ENCODE measurements around the gene SLC35F3.
A peak's percentile ranks its signal among the peaks of the same experiment; 100 is the strongest.

SLC35F3 gene

DNA sequence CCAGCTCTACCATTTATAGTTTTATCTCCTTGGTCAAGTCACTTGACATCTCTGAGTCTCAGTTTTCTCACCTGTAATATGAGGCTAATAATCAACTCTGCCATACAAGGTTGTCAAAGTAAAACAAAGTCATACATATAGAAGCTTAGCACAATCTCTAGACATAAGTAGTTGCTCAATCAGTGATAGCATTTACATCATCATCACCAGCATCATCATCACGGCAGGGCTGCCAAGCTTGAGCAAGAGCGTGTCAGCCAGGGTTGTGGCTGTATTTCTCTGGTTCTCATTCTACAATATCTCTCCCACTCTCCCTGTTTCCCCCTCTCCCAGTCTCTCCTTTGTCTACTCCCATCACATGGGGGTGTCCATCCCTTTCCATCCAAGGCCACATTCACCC, 427.0 kb downstream of the SLC35F3 start:
- peaks cover 2% of the 10 kb centered on the region for H3K9me3 ChIP-seq (ENCODE audit: severe bottlenecking)
- DNase-seq = no peak

DNA sequence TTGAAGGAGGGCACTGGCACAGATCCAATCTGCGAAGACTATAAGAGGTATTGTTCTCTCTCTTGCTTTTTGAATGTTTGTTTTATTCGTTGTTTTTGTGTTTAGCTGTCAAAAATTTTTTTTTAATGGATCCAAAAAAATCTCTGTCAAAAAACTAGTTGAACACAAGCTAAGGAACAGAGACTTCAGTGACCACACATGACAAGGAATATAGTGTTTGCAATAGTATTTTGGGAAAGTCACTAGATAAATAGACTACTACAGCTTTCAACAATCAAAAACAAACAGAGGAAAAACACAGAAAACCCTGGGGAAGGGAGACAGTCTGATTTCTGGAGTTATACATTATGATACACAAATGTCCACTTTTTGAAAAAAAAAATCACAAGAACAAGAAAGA, 431.9 kb downstream of the SLC35F3 start:
- no peak overlapping the region for H3K4me3 ChIP-seq (ENCODE audit: low read depth, low read length)
- H3K27ac ChIP-seq = no peak overlapping the region
- TF ChIP-seq, protein P1, sequence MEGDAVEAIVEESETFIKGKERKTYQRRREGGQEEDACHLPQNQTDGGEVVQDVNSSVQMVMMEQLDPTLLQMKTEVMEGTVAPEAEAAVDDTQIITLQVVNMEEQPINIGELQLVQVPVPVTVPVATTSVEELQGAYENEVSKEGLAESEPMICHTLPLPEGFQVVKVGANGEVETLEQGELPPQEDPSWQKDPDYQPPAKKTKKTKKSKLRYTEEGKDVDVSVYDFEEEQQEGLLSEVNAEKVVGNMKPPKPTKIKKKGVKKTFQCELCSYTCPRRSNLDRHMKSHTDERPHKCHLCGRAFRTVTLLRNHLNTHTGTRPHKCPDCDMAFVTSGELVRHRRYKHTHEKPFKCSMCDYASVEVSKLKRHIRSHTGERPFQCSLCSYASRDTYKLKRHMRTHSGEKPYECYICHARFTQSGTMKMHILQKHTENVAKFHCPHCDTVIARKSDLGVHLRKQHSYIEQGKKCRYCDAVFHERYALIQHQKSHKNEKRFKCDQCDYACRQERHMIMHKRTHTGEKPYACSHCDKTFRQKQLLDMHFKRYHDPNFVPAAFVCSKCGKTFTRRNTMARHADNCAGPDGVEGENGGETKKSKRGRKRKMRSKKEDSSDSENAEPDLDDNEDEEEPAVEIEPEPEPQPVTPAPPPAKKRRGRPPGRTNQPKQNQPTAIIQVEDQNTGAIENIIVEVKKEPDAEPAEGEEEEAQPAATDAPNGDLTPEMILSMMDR (IDR thresholded peaks at IDR 0.05; ENCODE audit: low read depth, low read length) = no peak
- no peak for DNase-seq
- H3K9me3 ChIP-seq (ENCODE audit: severe bottlenecking) = peaks cover 11% of the 10 kb centered on the region
- H3K27me3 ChIP-seq (ENCODE audit: insufficient read depth, low read depth, severe bottlenecking) = peaks cover 3% of the 10 kb centered on the region
- H3K36me3 ChIP-seq = no peaks in the 10 kb centered on the region

More for the DNA sequence above, 427.0 kb downstream of the SLC35F3 start:
- Histone ChIP-seq H3K4me3 (ENCODE audit: low read depth, low read length) (no peak overlapping the region), H3K27ac (no peak overlapping the region), H3K36me3 (no peaks in the 10 kb centered on the region), H3K27me3 (ENCODE audit: insufficient read depth, low read depth, severe bottlenecking) (peaks cover 11% of the 10 kb centered on the region)
- TF ChIP-seq, protein P1 (IDR thresholded peaks at IDR 0.05; ENCODE audit: low read depth, low read length) = no peak

DNA sequence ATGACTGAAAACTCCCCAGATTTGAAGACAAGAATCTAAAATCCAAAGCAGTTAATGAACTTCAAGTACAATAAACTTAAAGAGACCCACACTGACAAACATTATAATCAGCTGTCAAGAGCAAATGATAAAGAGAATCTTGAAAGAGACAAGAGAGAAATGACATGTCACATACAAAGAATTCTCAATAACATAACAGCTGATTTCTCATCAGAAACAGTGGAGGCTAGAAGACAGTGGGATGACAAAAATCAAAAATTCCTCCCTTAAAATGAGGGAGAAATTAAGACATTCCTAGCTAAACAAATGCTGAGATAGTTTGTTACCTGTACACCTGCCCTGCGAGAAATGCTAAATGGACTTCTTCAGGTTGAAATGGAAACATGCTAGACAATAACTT, 432.8 kb downstream of the SLC35F3 start:
- Histone ChIP-seq H3K27ac (no peak overlapping the region), H3K4me3 (ENCODE audit: low read depth, low read length) (no peak overlapping the region), H3K27me3 (ENCODE audit: insufficient read depth, low read depth, severe bottlenecking) (peaks cover under 1% of the 10 kb centered on the region), H3K36me3 (no peaks in the 10 kb centered on the region), H3K9me3 (ENCODE audit: severe bottlenecking) (peaks cover 11% of the 10 kb centered on the region)
- no peak for DNase-seq
- TF ChIP-seq, protein P1 (IDR thresholded peaks at IDR 0.05; ENCODE audit: low read depth, low read length) = no peak

DNA sequence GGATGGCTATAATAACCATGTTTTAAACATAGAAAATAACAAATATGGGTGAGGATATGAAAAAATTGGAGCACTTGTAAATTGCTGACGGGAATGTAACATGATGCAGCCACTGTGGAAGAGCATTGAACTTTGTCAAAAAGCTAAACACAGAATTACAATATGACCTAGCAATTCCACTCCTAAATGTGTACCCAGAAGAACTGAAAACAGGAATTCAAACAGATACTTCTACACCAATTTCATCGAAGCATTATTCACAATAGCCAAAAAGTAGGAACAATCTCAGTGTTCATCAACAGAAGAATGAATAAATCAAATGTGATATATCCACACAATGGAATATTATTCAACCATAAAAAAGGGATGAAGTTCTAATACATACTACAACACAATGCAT, 436.1 kb downstream of the SLC35F3 start:
- no peak overlapping the region for H3K4me3 ChIP-seq (ENCODE audit: low read depth, low read length)
- H3K27ac ChIP-seq = no peak overlapping the region
- peaks cover 11% of the 10 kb centered on the region for H3K9me3 ChIP-seq (ENCODE audit: severe bottlenecking)
- TF ChIP-seq, protein P1 (IDR thresholded peaks at IDR 0.05; ENCODE audit: low read depth, low read length) = no peak
- no peaks in the 10 kb centered on the region for H3K36me3 ChIP-seq
- no peaks in the 10 kb centered on the region for H3K27me3 ChIP-seq (ENCODE audit: insufficient read depth, low read depth, severe bottlenecking)
- DNase-seq = no peak

DNA sequence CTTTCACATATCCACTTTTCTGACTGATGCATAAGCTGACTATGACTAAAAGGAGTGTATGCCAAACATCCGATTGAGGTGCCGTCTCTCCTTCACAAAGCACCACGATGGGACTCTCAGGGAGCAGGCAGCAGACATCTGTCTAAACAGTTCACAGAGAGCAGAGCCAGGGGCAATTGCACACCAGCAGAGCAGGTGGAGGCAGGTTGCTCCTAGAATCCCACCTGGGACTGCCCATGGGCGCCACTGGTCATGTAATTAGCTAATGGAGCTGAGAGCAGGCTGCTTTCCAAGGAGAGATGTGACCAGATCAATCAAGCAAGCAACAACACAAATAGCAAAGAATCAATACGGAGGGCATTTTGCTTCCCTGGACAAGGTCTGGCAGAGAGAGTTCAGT, 438.3 kb downstream of the SLC35F3 start:
- no peaks in the 10 kb centered on the region for H3K27me3 ChIP-seq (ENCODE audit: insufficient read depth, low read depth, severe bottlenecking)
- H3K4me3 ChIP-seq (ENCODE audit: low read depth, low read length) = no peak overlapping the region
- no peaks in the 10 kb centered on the region for H3K36me3 ChIP-seq
- H3K27ac ChIP-seq = no peak overlapping the region
- peak; percentile 39 for DNase-seq
- H3K9me3 ChIP-seq (ENCODE audit: severe bottlenecking) = peaks cover 5% of the 10 kb centered on the region
- TF ChIP-seq, protein P1 (IDR thresholded peaks at IDR 0.05; ENCODE audit: low read depth, low read length) = no peak

DNA sequence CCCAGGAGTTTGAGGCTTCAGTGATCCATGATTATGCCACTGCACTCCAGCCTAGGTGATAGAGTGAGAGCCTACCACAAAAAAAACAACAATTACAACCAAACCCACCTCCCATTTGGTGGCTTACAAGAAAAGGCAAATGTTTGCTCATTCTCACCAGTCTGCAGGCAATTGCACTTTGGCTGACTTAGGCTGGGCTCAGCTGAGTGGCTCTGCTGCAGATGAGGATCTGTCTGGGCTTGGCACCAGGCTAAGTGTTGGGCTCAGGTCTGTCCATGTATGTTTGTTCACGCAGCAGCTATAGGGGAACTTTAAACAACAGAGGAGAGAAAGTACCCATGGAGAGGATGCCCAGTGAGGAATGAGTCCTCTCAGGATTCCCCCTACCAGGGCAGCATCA, 440.8 kb downstream of the SLC35F3 start:
- no peak for DNase-seq
- no peaks in the 10 kb centered on the region for H3K9me3 ChIP-seq (ENCODE audit: severe bottlenecking)
- TF ChIP-seq, protein P1 (IDR thresholded peaks at IDR 0.05; ENCODE audit: low read depth, low read length) = no peak
- H3K27ac ChIP-seq = no peak overlapping the region
- H3K27me3 ChIP-seq (ENCODE audit: insufficient read depth, low read depth, severe bottlenecking) = no peaks in the 10 kb centered on the region
- H3K4me3 ChIP-seq (ENCODE audit: low read depth, low read length) = no peak overlapping the region
- H3K36me3 ChIP-seq = no peaks in the 10 kb centered on the region

All from WERI-Rb-1 (cell line).